ENCODE measurements around the gene BEND6. TPM values are rescaled to one million over a fixed set of nuclear protein-coding genes. Genes with fewer than 3 reads are reported as not detected.

Gene BEND6
- total RNA-seq, 4 donors from 2014 or later = 0.27 to 0.58 (median 0.42) TPM; not detected in 1

GRCh38 chr6:57074383-57074782 lies 119.5 kb downstream of the BEND6 start:
- DNase-seq (ENCODE audit: low spot score in 2 of 2) = no peak
- intact Hi-C loops (cut with DNase I; ENCODE audit: low total_unique reads) = no loop called here
- 91 to 94% methylated on average over 8 of the region's 8 CpGs for WGBS, 2 donors
- H3K4me3 ChIP-seq (ENCODE audit: low read depth, poor library complexity, severe bottlenecking) = no peak overlapping the region
- TF ChIP-seq POLR2A (IDR thresholded peaks at IDR 0.05) (no peak), CTCF (IDR thresholded peaks at IDR 0.05) (no peak)

- intact Hi-C loops (cut with DNase I; ENCODE audit: low total_unique reads) = no loop called here
- H3K4me3 ChIP-seq (ENCODE audit: low read depth, poor library complexity, severe bottlenecking) = no peak overlapping the region
Observed at GRCh38 chr6:57075092-57075491, 120.2 kb downstream of the BEND6 start.

More at GRCh38 chr6:57075092-57075491, 120.2 kb downstream of the BEND6 start:
- no peak for TF ChIP-seq CTCF (IDR thresholded peaks at IDR 0.05)
- no peak for DNase-seq (ENCODE audit: low spot score in 2 of 2)

Other genes starting within 250 kb of the BEND6 start
- gene KIAA1586, start 91.6 kb downstream of the BEND6 start, total RNA-seq = 1 to 10 TPM; 2.2 to 5.1 (median 3.5) TPM
- gene ZNF451, start 135.1 kb downstream of the BEND6 start, total RNA-seq = 10 to 100 TPM; 36.8 to 68.9 (median 49.7) TPM
- 1 to 10 TPM in 2 of 4 donors, under 1 TPM in 2; 0.49 to 1.2 (median 1.0) TPM for gene BAG2, start 217.2 kb downstream of the BEND6 start, total RNA-seq

All from lower leg skin (tissue), 4 donors.